Head of caudate nucleus (tissue), 42 donors: ENCODE results near the gene GOLGA8R.
"Not testable (repeated sequence)": the region's sequence is repeated elsewhere in the genome, so short reads cannot be mapped to it uniquely, and the experiment has no call there.

Source experiments
- DNase-seq, 42 donors: peaks; one replicate each; pipeline versions ENCODE4 v3.0.0 to v3.0.0-alpha.2; 2020 to 2021; ENCODE audit warnings: mixed read lengths in 7 of 42
- intact Hi-C: fragments of 100-400 bp; cut with DNase I; formaldehyde crosslinking; loops from one replicate; pipeline ENCODE4 v1.15.0; 2022

GOLGA8R gene

GRCh38 chr15:30414160-30414559, at the start of gene GOLGA8R:
Gene GOLGA8R (minus strand): TSS chr15:30414260. CDS start chr15:30414162, 98 bp downstream.
- DNase-seq, intact Hi-C loops: not testable (repeated sequence)

- DNase-seq, intact Hi-C loops: not testable (repeated sequence)
Observed at GRCh38 chr15:30463849-30464248, 49.8 kb upstream of the GOLGA8R start.

GRCh38 chr15:30462176-30462575, 48.1 kb upstream of the GOLGA8R start:
- DNase-seq, intact Hi-C loops: not testable (repeated sequence)

GRCh38 chr15:30452702-30453101, 38.6 kb upstream of the GOLGA8R start:
- intact Hi-C loops, DNase-seq: not testable (repeated sequence)

- intact Hi-C loops, DNase-seq: not testable (repeated sequence)
Observed at GRCh38 chr15:30438348-30438747, 24.3 kb upstream of the GOLGA8R start.

- intact Hi-C loops, result not testable (repeated sequence)
- peak in 3 of 42 donors; percentile 1 to 7 (median 1) for DNase-seq
Observed at GRCh38 chr15:30435878-30436277, 21.8 kb upstream of the GOLGA8R start.

GRCh38 chr15:30420723-30421122, 6.7 kb upstream of the GOLGA8R start:
- peak in 3 of 42 donors; percentile 2 to 36 (median 4) for DNase-seq
- intact Hi-C loops, result not testable (repeated sequence)

- intact Hi-C loops, result not testable (repeated sequence)
- DNase-seq, result peak in 6 of 42 donors; percentile 2 to 22 (median 7)
Observed at GRCh38 chr15:30407636-30408035, 6.4 kb downstream of the GOLGA8R start.

GRCh38 chr15:30398988-30399387, 15.1 kb downstream of the GOLGA8R start:
- intact Hi-C loops, result not testable (repeated sequence)
- peak in 40 of 42 donors; percentile 5 to 84 (median 48) for DNase-seq

- DNase-seq, intact Hi-C loops: not testable (repeated sequence)
Observed at GRCh38 chr15:30393664-30393991, 20.4 kb downstream of the GOLGA8R start.

- intact Hi-C loops, result not testable (repeated sequence)
- DNase-seq, result peak in 2 of 42 donors; percentile 3 to 12
Observed at GRCh38 chr15:30392766-30393663, 21.0 kb downstream of the GOLGA8R start, which contains the start of gene CHRFAM7A. Gene CHRFAM7A (minus strand): TSS chr15:30393540. CDS start chr15:30383351, 10,189 bp downstream.

- DNase-seq, intact Hi-C loops: not testable (repeated sequence)
Observed at GRCh38 chr15:30386318-30386887, 27.7 kb downstream of the GOLGA8R start.

GRCh38 chr15:30377082-30377413, 37.0 kb downstream of the GOLGA8R start:
- intact Hi-C loops, DNase-seq: not testable (repeated sequence)

- DNase-seq, intact Hi-C loops: not testable (repeated sequence)
Observed at GRCh38 chr15:30376375-30377081, 37.5 kb downstream of the GOLGA8R start.

- DNase-seq, intact Hi-C loops: not testable (repeated sequence)
Observed at GRCh38 chr15:30375872-30376271, 38.2 kb downstream of the GOLGA8R start.

- DNase-seq, intact Hi-C loops: not testable (repeated sequence)
Observed at GRCh38 chr15:30374862-30375261, 39.2 kb downstream of the GOLGA8R start.

GRCh38 chr15:30368271-30368670, 45.8 kb downstream of the GOLGA8R start:
- DNase-seq, intact Hi-C loops: not testable (repeated sequence)

- intact Hi-C loops, result not testable (repeated sequence)
- DNase-seq, result peak in 3 of 42 donors; percentile 2 to 37 (median 5)
Observed at GRCh38 chr15:30367246-30367645, 46.8 kb downstream of the GOLGA8R start.

- DNase-seq, intact Hi-C loops: not testable (repeated sequence)
Observed at GRCh38 chr15:30361404-30361803, 52.7 kb downstream of the GOLGA8R start.
